Stimulated activated CD8-positive, alpha-beta memory T cell treated with anti-CD3 and anti-CD28 coated beads, Interleukin-7, amount 100 ng/mL, for 1 hour (primary cell): ENCODE results near the gene DMRTC2.

Experiments
- DNase-seq, 2 donors: peaks; one replicate each; pipeline ENCODE4 v3.0.0-alpha.2; 2020; ENCODE audit warnings: low read depth in 2 of 2

Gene DMRTC2

GRCh38 chr19:41847351-41848105 lies 2.7 kb downstream of the DMRTC2 start:
- DNase-seq: no peak

GRCh38 chr19:41848666-41849065 lies 3.8 kb downstream of the DMRTC2 start:
- DNase-seq: no peak

- no peak for DNase-seq
Observed at GRCh38 chr19:41849067-41849466, 4.2 kb downstream of the DMRTC2 start.

GRCh38 chr19:41850381-41850780 lies 5.5 kb downstream of the DMRTC2 start:
- no peak for DNase-seq

- no peak for DNase-seq
Observed at GRCh38 chr19:41851456-41851855, 6.6 kb downstream of the DMRTC2 start.

- DNase-seq: no peak
Observed at GRCh38 chr19:41853344-41853743, 8.5 kb downstream of the DMRTC2 start.

GRCh38 chr19:41853768-41854167 lies 8.9 kb downstream of the DMRTC2 start:
- DNase-seq: no peak

- DNase-seq: no peak
Observed at GRCh38 chr19:41859213-41859617, 14.4 kb downstream of the DMRTC2 start.

- DNase-seq: peak; percentile 96 to 98
Observed at GRCh38 chr19:41859618-41860418, 15.0 kb downstream of the DMRTC2 start, which contains the start of gene RPS19. Gene RPS19 (plus strand): TSS chr19:41860255. CDS start chr19:41860775, 520 bp downstream.

- DNase-seq: no peak
Observed at GRCh38 chr19:41860419-41861115, 15.7 kb downstream of the DMRTC2 start.

- DNase-seq: no peak
Observed at GRCh38 chr19:41861116-41861768, 16.4 kb downstream of the DMRTC2 start.

GRCh38 chr19:41861846-41862245 lies 17.0 kb downstream of the DMRTC2 start:
- no peak for DNase-seq

- no peak for DNase-seq
Observed at GRCh38 chr19:41862445-41862986, 17.7 kb downstream of the DMRTC2 start.

- no peak for DNase-seq
Observed at GRCh38 chr19:41863209-41863931, 18.5 kb downstream of the DMRTC2 start.

- DNase-seq: no peak
Observed at GRCh38 chr19:41864374-41864773, 19.5 kb downstream of the DMRTC2 start.

GRCh38 chr19:41866284-41866683 lies 21.4 kb downstream of the DMRTC2 start:
- DNase-seq: no peak

GRCh38 chr19:41868120-41868988 lies 23.5 kb downstream of the DMRTC2 start:
- DNase-seq: no peak

- DNase-seq: no peak
Observed at GRCh38 chr19:41868989-41869300, 24.1 kb downstream of the DMRTC2 start.

- DNase-seq: no peak
Observed at GRCh38 chr19:41869374-41869955, 24.6 kb downstream of the DMRTC2 start.

GRCh38 chr19:41870401-41870873 lies 25.6 kb downstream of the DMRTC2 start:
- no peak for DNase-seq
